ENCODE results near the gene TNMD.
A peak's percentile ranks its signal among the peaks of the same experiment; 100 is the strongest.

The TNMD gene

GRCh38 chrX:100636321-100636991 lies 51.7 kb downstream of the TNMD start, which contains the start of gene TSPAN6:
TSS of gene TSPAN6 (minus strand) at chrX:100636806. CDS start at chrX:100636694, 112 bp downstream.
- Histone ChIP-seq H3K9me2 (replicated peaks; ENCODE audit: low read depth, low read length) (no peaks in the 10 kb centered on the region), H3K9ac (ENCODE audit: low read depth, low read length, poor library complexity, severe bottlenecking) (no peak within 1 kb of the TSS), H4K20me1 (ENCODE audit: insufficient read depth, low read length, poor library complexity, severe bottlenecking) (no peaks in the 10 kb centered on the region), H3K27me3 (ENCODE audit: insufficient read depth, low read length, poor library complexity, severe bottlenecking) (no peaks in the 10 kb centered on the region), H3K9me3 (ENCODE audit: insufficient read depth, low read depth, low read length) (no peaks in the 10 kb centered on the region), H3K4me1 (ENCODE audit: insufficient read depth, low read length, poor library complexity, severe bottlenecking) (no peaks in the 10 kb centered on the region), H3K4me2 (ENCODE audit: low read depth, low read length, poor library complexity, severe bottlenecking) (no peak within 1 kb of the TSS), H3K4me3 (ENCODE audit: low read length, poor library complexity, severe bottlenecking) (no peak within 1 kb of the TSS), H3K79me2 (ENCODE audit: insufficient read depth, low read length) (no peaks in the 10 kb centered on the region), H2AFZ (ENCODE audit: low read length) (no peak within 1 kb of the TSS), H3F3A (ENCODE audit: low read depth) (no peaks in the 10 kb centered on the region), H3K36me3 (ENCODE audit: insufficient read depth, low read length) (no peaks in the 10 kb centered on the region)
- no peak for TF ChIP-seq EZH2phosphoT487 (IDR thresholded peaks at IDR 0.05; ENCODE audit: borderline replicate concordance)
- TF ChIP-seq CTCF (conservative IDR thresholded peaks at IDR 0.05; ENCODE audit: low read length) = 0 out of 2 replicates have a peak, but pooled peaks have one; percentile 19

- Histone ChIP-seq H3F3A (ENCODE audit: low read depth) (no peaks in the 10 kb centered on the region), H2AFZ (ENCODE audit: low read length) (no peak overlapping the region), H3K79me2 (ENCODE audit: insufficient read depth, low read length) (no peaks in the 10 kb centered on the region)
Measured at GRCh38 chrX:100642290-100642689, 57.6 kb downstream of the TNMD start.

GRCh38 chrX:100643212-100643611 lies 58.5 kb downstream of the TNMD start:
- H2AFZ ChIP-seq (ENCODE audit: low read length) = no peak overlapping the region
- no peaks in the 10 kb centered on the region for H3F3A ChIP-seq (ENCODE audit: low read depth)
- no peaks in the 10 kb centered on the region for H3K9me3 ChIP-seq (ENCODE audit: insufficient read depth, low read depth, low read length)
- no peaks in the 10 kb centered on the region for H3K9me2 ChIP-seq (replicated peaks; ENCODE audit: low read depth, low read length)
- no peaks in the 10 kb centered on the region for H3K27me3 ChIP-seq (ENCODE audit: insufficient read depth, low read length, poor library complexity, severe bottlenecking)
- H3K36me3 ChIP-seq (ENCODE audit: insufficient read depth, low read length) = no peaks in the 10 kb centered on the region
- H3K9ac ChIP-seq (ENCODE audit: low read depth, low read length, poor library complexity, severe bottlenecking) = no peak overlapping the region
- H3K4me2 ChIP-seq (ENCODE audit: low read depth, low read length, poor library complexity, severe bottlenecking) = no peak overlapping the region
- H3K4me1 ChIP-seq (ENCODE audit: insufficient read depth, low read length, poor library complexity, severe bottlenecking) = no peaks in the 10 kb centered on the region
- H4K20me1 ChIP-seq (ENCODE audit: insufficient read depth, low read length, poor library complexity, severe bottlenecking) = no peaks in the 10 kb centered on the region
- no peak overlapping the region for H3K4me3 ChIP-seq (ENCODE audit: low read length, poor library complexity, severe bottlenecking)
- no peak for TF ChIP-seq CTCF (conservative IDR thresholded peaks at IDR 0.05; ENCODE audit: low read length)
- TF ChIP-seq EZH2phosphoT487 (IDR thresholded peaks at IDR 0.05; ENCODE audit: borderline replicate concordance) = no peak
- no peaks in the 10 kb centered on the region for H3K79me2 ChIP-seq (ENCODE audit: insufficient read depth, low read length)

More at GRCh38 chrX:100642290-100642689, 57.6 kb downstream of the TNMD start:
- H3K9ac ChIP-seq (ENCODE audit: low read depth, low read length, poor library complexity, severe bottlenecking) = no peak overlapping the region
- H3K9me2 ChIP-seq (replicated peaks; ENCODE audit: low read depth, low read length) = no peaks in the 10 kb centered on the region
- no peak overlapping the region for H3K4me3 ChIP-seq (ENCODE audit: low read length, poor library complexity, severe bottlenecking)
- no peaks in the 10 kb centered on the region for H4K20me1 ChIP-seq (ENCODE audit: insufficient read depth, low read length, poor library complexity, severe bottlenecking)
- no peaks in the 10 kb centered on the region for H3K36me3 ChIP-seq (ENCODE audit: insufficient read depth, low read length)
- H3K27me3 ChIP-seq (ENCODE audit: insufficient read depth, low read length, poor library complexity, severe bottlenecking) = no peaks in the 10 kb centered on the region
- no peaks in the 10 kb centered on the region for H3K9me3 ChIP-seq (ENCODE audit: insufficient read depth, low read depth, low read length)
- no peaks in the 10 kb centered on the region for H3K4me1 ChIP-seq (ENCODE audit: insufficient read depth, low read length, poor library complexity, severe bottlenecking)
- TF ChIP-seq CTCF (conservative IDR thresholded peaks at IDR 0.05; ENCODE audit: low read length) = no peak
- TF ChIP-seq EZH2phosphoT487 (IDR thresholded peaks at IDR 0.05; ENCODE audit: borderline replicate concordance) = no peak
- no peak overlapping the region for H3K4me2 ChIP-seq (ENCODE audit: low read depth, low read length, poor library complexity, severe bottlenecking)

Measured in Loucy (cell line).